Measurements from ENCODE around the gene GDPD4. TPM values are rescaled to one million over a fixed set of nuclear protein-coding genes. Genes with fewer than 3 reads are reported as not detected.

Gene GDPD4
- total RNA-seq, 1 donor from 2014 or later = not detected

DNA sequence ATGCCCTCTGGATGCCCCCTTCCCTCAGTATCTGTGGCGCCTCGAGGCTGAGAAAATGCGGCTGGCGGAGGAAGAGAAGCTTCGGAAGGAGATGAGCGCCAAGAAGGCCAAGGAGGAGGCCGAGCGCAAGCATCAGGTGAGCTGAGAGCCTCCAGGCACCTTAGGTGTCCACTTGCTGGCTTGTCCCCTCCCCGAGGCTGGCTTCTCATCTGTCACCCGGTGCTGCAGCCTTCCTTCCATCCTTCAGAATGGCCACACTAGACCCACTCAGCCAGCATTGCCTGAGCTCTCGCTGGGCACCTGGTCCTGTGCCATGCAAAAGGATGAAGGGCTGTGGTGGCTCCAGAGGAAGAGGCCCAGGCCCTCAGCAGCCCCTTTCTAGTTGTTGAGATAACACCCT, 121.1 kb downstream of the GDPD4 start:
- Mint-ChIP-seq H3K9me3 (no peaks in the 10 kb centered on the region), H3K36me3 (ENCODE audit: low read depth) (no peaks in the 10 kb centered on the region), H3K4me3 (no peak overlapping the region), H3K27ac (no peak overlapping the region), H3K4me1 (no peaks in the 10 kb centered on the region), H3K27me3 (no peaks in the 10 kb centered on the region)
- intact Hi-C loops (cut with micrococcal nuclease) = no loop called here
- DNase-seq = no peak

- no peak for DNase-seq
Observed at GRCh38 chr11:77179681-77180080, 121.8 kb downstream of the GDPD4 start.

DNA sequence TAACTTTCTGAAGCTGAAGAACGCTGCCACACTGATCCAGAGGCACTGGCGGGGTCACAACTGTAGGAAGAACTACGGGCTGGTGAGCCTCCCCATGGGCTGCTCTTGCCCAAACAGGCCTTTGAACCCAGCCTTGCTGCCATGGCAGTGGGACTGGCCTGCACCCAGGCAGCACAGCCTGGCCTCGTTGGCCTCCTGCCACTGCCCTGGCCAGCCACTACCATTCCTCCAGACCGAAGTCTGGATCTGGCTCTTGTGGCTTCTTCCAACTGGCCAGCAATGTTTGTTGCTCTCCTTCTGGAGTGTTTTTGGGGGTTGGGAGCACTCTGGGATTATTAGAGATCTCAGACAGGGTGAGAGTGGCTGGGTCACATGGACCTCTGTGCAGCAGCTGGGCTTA, 122.4 kb downstream of the GDPD4 start:
- Mint-ChIP-seq H3K4me1 (no peaks in the 10 kb centered on the region), H3K36me3 (ENCODE audit: low read depth) (no peaks in the 10 kb centered on the region), H3K27me3 (no peaks in the 10 kb centered on the region), H3K27ac (no peak overlapping the region), H3K4me3 (no peak overlapping the region), H3K9me3 (no peaks in the 10 kb centered on the region)
- no peak for DNase-seq
- intact Hi-C loops (cut with micrococcal nuclease) = no loop called here

More at GRCh38 chr11:77179681-77180080, 121.8 kb downstream of the GDPD4 start:
- Mint-ChIP-seq H3K4me1 (no peaks in the 10 kb centered on the region), H3K9me3 (no peaks in the 10 kb centered on the region), H3K27ac (no peak overlapping the region), H3K36me3 (ENCODE audit: low read depth) (no peaks in the 10 kb centered on the region), H3K27me3 (no peaks in the 10 kb centered on the region), H3K4me3 (no peak overlapping the region)
- intact Hi-C loops (cut with micrococcal nuclease) = no loop called here

- H3K27ac Mint-ChIP-seq = no peak overlapping the region
- H3K27me3 Mint-ChIP-seq = no peaks in the 10 kb centered on the region
Observed at GRCh38 chr11:77178150-77178549, 123.3 kb downstream of the GDPD4 start.

GRCh38 chr11:77176996-77177395, 124.5 kb downstream of the GDPD4 start:
- H3K9me3 Mint-ChIP-seq = no peaks in the 10 kb centered on the region
- H3K4me1 Mint-ChIP-seq = no peaks in the 10 kb centered on the region
- no peak for DNase-seq
- H3K27me3 Mint-ChIP-seq = no peaks in the 10 kb centered on the region
- H3K27ac Mint-ChIP-seq = no peak overlapping the region
- H3K36me3 Mint-ChIP-seq (ENCODE audit: low read depth) = no peaks in the 10 kb centered on the region
- intact Hi-C loops (cut with micrococcal nuclease) = no loop called here
- no peak overlapping the region for H3K4me3 Mint-ChIP-seq

More at GRCh38 chr11:77178150-77178549, 123.3 kb downstream of the GDPD4 start:
- Mint-ChIP-seq H3K4me3 (no peak overlapping the region), H3K4me1 (no peaks in the 10 kb centered on the region), H3K9me3 (no peaks in the 10 kb centered on the region), H3K36me3 (ENCODE audit: low read depth) (no peaks in the 10 kb centered on the region)
- intact Hi-C loops (cut with micrococcal nuclease) = no loop called here
- no peak for DNase-seq

- no peak for DNase-seq
- H3K27ac Mint-ChIP-seq = no peak overlapping the region
- H3K9me3 Mint-ChIP-seq = no peaks in the 10 kb centered on the region
- no peaks in the 10 kb centered on the region for H3K4me1 Mint-ChIP-seq
- no peak overlapping the region for H3K4me3 Mint-ChIP-seq
- no peaks in the 10 kb centered on the region for H3K36me3 Mint-ChIP-seq (ENCODE audit: low read depth)
- no peaks in the 10 kb centered on the region for H3K27me3 Mint-ChIP-seq
- intact Hi-C loops (cut with micrococcal nuclease) = no loop called here
Observed at GRCh38 chr11:77175869-77176539, 125.5 kb downstream of the GDPD4 start.

DNA sequence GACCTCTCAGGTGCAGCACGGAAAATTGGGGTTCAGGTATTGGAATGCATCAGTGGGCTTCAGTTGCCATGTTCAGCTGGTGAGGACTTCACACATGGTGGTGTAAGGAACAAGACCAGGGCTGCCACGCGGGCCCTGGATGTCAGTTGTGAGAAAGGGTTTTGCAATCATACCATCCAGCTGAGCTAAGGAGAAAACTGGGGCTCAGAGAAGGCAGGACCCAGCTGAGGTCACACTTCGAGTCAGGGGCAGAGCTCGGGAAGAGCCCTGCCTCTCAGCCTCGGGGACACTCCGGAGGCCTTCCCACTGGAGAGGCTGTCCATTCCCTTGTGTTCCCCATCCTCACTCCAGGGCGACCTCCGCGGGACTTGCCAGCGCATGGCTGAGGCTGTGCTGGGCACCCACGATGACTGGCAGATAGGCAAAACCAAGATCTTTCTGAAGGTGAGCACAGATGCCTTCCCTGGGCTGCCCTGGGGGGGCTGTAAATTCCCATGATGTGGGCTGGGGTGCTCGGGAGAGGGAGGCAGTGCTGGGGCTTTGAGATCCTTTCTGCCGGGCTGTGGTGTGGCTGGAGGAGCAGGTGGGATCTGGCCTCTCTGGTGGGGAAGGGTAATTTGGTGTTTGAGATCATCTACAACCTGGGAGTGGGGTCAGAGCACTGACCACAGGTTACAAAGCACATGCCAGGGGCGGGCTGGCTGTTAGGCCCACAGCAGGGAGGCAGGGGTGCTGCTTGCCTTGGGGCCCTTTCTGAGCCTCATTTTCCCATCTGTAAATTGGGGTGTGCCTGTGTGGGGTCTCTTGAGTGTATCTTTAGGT, 126.3 kb downstream of the GDPD4 start:
- H3K27me3 Mint-ChIP-seq = no peaks in the 10 kb centered on the region
- no peaks in the 10 kb centered on the region for H3K4me1 Mint-ChIP-seq
- H3K9me3 Mint-ChIP-seq = no peaks in the 10 kb centered on the region
- H3K36me3 Mint-ChIP-seq (ENCODE audit: low read depth) = no peaks in the 10 kb centered on the region
- no peak for DNase-seq
- no peak overlapping the region for H3K4me3 Mint-ChIP-seq
- intact Hi-C loops (cut with micrococcal nuclease) = no loop called here
- no peak overlapping the region for H3K27ac Mint-ChIP-seq

DNA sequence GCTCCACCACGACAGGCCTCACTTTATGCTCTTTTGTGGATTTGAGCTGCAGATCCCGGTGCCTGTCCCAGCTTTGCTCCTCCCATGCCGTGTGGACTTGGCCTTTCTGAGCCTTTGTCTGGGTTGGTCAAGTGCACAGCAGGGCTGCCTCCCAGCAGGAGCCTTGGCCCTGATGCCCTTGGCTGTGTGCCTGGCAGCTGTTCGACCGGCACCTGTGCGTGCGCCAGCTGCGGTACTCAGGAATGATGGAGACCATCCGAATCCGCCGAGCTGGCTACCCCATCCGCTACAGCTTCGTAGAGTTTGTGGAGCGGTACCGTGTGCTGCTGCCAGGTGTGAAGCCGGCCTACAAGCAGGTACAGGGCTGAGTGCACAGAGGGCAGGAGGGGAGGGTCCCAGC, 126.9 kb downstream of the GDPD4 start:
- DNase-seq = no peak
- Mint-ChIP-seq H3K27me3 (no peaks in the 10 kb centered on the region), H3K27ac (no peak overlapping the region), H3K4me3 (no peak overlapping the region), H3K36me3 (ENCODE audit: low read depth) (no peaks in the 10 kb centered on the region), H3K9me3 (no peaks in the 10 kb centered on the region), H3K4me1 (no peaks in the 10 kb centered on the region)
- intact Hi-C loops (cut with micrococcal nuclease) = no loop called here

- Mint-ChIP-seq H3K36me3 (ENCODE audit: low read depth) (no peaks in the 10 kb centered on the region), H3K9me3 (no peaks in the 10 kb centered on the region), H3K4me1 (no peaks in the 10 kb centered on the region), H3K4me3 (no peak overlapping the region), H3K27me3 (no peaks in the 10 kb centered on the region), H3K27ac (no peak overlapping the region)
- intact Hi-C loops (cut with micrococcal nuclease) = no loop called here
- no peak for DNase-seq
Observed at GRCh38 chr11:77173494-77173893, 128.0 kb downstream of the GDPD4 start.

DNA sequence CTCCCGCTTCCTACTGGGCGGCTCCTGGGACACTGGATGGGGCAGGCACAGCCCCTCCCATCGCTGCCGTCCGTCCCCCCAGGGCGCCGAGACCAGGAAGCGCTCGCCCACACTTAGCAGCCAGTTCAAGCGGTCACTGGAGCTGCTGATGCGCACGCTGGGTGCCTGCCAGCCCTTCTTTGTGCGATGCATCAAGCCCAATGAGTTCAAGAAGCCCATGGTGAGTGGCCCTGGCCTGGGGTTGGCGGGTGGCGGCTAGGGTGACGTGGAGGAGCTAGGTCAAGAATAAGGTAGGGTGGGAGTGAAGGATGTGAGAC, 128.9 kb downstream of the GDPD4 start:
- no peaks in the 10 kb centered on the region for H3K9me3 Mint-ChIP-seq
- no peaks in the 10 kb centered on the region for H3K27me3 Mint-ChIP-seq
- H3K36me3 Mint-ChIP-seq (ENCODE audit: low read depth) = no peaks in the 10 kb centered on the region
- no peaks in the 10 kb centered on the region for H3K4me1 Mint-ChIP-seq
- intact Hi-C loops (cut with micrococcal nuclease) = no loop called here
- H3K4me3 Mint-ChIP-seq = no peak overlapping the region
- H3K27ac Mint-ChIP-seq = no peak overlapping the region
- no peak for DNase-seq

DNA sequence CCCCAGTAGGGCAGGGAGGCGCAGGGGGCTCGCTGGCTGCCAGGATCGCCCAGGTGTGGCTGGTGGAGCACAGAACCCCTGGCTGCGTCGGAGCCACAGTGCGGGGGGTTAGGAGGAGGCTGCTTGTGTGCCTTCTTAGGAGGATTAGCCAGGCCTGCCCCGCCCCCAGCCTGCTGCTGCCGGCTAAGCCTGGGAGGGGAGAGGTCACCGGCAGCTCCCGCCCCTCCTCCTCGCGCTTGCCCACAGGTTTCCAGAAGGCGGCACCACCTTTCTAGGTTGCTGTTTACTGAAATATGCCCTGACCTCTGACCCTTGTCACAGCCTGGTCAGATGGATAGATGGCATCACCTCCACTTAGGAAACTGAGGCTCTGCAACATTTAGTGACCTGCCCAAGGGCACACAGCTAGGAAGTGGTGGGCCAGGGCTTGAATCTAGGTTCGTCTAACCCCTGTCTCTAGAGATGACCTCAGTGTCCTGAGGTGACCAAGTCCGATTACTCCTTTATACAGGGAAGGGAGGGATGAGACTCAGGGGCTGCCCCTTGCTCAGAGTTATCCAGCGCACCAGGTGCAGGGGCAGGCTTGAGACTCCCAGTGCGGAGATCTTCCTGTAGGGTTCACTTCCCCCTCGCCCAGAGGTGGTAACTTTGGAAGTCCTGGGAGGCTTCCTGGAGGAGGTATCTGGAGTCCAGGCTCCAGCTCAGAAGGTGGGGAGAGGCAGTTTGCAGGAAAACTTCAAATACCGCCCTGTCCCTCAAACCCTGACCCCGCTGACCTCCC, 129.4 kb downstream of the GDPD4 start:
- no peak for DNase-seq
- no peaks in the 10 kb centered on the region for H3K36me3 Mint-ChIP-seq (ENCODE audit: low read depth)
- intact Hi-C loops (cut with micrococcal nuclease) = no loop called here
- H3K27ac Mint-ChIP-seq = no peak overlapping the region
- H3K9me3 Mint-ChIP-seq = no peaks in the 10 kb centered on the region
- H3K4me1 Mint-ChIP-seq = no peaks in the 10 kb centered on the region
- no peaks in the 10 kb centered on the region for H3K27me3 Mint-ChIP-seq
- no peak overlapping the region for H3K4me3 Mint-ChIP-seq

DNA sequence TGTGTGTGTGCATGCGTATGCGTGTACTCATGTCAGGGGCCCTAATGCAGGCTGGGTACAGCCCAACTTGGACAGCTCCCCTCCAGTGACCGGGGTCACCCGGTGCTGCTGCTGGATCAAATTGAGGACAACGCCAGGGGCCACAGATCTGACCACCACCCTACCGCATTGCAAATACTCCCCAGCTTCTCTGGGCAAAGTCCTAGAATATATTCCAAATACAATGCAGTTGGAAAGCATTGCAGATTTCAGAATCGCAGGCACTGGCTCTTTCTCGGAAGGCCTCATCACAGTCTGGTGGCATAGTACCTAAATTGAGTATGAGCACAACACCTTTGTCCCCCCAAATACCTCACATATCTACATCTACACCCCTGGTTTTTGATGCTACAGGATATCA, 130.2 kb downstream of the GDPD4 start:
- intact Hi-C loops (cut with micrococcal nuclease) = no loop called here
- H3K4me3 Mint-ChIP-seq = no peak overlapping the region
- DNase-seq = no peak
- H3K36me3 Mint-ChIP-seq (ENCODE audit: low read depth) = no peaks in the 10 kb centered on the region
- H3K4me1 Mint-ChIP-seq = no peaks in the 10 kb centered on the region
- no peaks in the 10 kb centered on the region for H3K9me3 Mint-ChIP-seq
- no peak overlapping the region for H3K27ac Mint-ChIP-seq
- no peaks in the 10 kb centered on the region for H3K27me3 Mint-ChIP-seq

DNA sequence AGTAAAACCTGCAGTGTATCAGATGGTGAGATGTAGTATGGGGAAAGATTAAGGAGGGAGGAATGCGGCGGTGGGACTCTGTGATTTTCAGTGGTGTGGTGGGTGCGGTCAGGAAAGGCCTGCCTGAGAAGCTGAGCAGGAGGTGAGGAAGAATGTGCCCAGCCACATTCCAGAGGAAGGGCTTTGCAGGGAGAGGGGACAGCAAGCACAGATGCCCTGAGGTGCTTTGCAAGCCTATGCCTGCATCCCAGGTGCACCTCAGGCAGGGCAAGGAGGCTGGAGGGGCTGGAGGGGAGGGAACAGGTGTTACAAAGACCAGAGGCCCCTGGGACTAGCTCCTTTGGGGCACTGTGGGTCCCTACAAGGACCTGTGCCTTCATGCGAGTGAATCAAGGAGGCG, 131.4 kb downstream of the GDPD4 start:
- Mint-ChIP-seq H3K27ac (no peak overlapping the region), H3K4me3 (no peak overlapping the region), H3K27me3 (no peaks in the 10 kb centered on the region), H3K36me3 (ENCODE audit: low read depth) (no peaks in the 10 kb centered on the region), H3K4me1 (no peaks in the 10 kb centered on the region), H3K9me3 (no peaks in the 10 kb centered on the region)
- no peak for DNase-seq
- intact Hi-C loops (cut with micrococcal nuclease) = no loop called here

- DNase-seq = no peak
- intact Hi-C loops (cut with micrococcal nuclease) = no loop called here
- Mint-ChIP-seq H3K36me3 (ENCODE audit: low read depth) (no peaks in the 10 kb centered on the region), H3K9me3 (no peaks in the 10 kb centered on the region), H3K4me3 (no peak overlapping the region), H3K4me1 (no peaks in the 10 kb centered on the region), H3K27me3 (no peaks in the 10 kb centered on the region), H3K27ac (no peak overlapping the region)
Observed at GRCh38 chr11:77167791-77168190, 133.7 kb downstream of the GDPD4 start.

Data from activated CD4-positive, alpha-beta T cell treated with anti-CD3 and anti-CD28 coated beads, Interleukin-2, amount 10 ng/mL, durations not matched to agents 24 days and 14 days (primary cell).